ENCODE data around the gene NME9. TPM values are rescaled to one million over a fixed set of nuclear protein-coding genes. Genes with fewer than 3 reads are reported as not detected.

NME9 gene
- total RNA-seq, 4 donors from 2014 or later: not detected

- TF ChIP-seq EP300 (IDR thresholded peaks at IDR 0.05): no peak
- Histone ChIP-seq H3K27ac (no peak overlapping the region), H3K4me1 (no peaks in the 10 kb centered on the region), H3K9me3 (no peaks in the 10 kb centered on the region), H3K27me3 (no peaks in the 10 kb centered on the region), H3K36me3 (peaks cover 3 to 70% (median 19%) of the 10 kb centered on the region in 3 donors), H3K4me3 (no peak overlapping the region)
- WGBS, 2 donors: 95 to 97% methylated on average over 2 of the region's 2 CpGs
- no peak for DNase-seq (ENCODE audit: low spot score in 2 of 2)
Observed at GRCh38 chr3:138282836-138283235, 46.8 kb downstream of the NME9 start.

- Histone ChIP-seq H3K36me3 (peaks cover 3 to 68% (median 19%) of the 10 kb centered on the region in 3 donors), H3K9me3 (no peaks in the 10 kb centered on the region), H3K4me3 (no peak overlapping the region), H3K27ac (no peak overlapping the region), H3K27me3 (no peaks in the 10 kb centered on the region), H3K4me1 (no peaks in the 10 kb centered on the region)
- TF ChIP-seq CTCF (IDR thresholded peaks at IDR 0.05) (no peak), POLR2A (IDR thresholded peaks at IDR 0.05) (no peak), EP300 (IDR thresholded peaks at IDR 0.05) (no peak)
- 94 to 98% methylated on average over 3 of the region's 3 CpGs for WGBS, 2 donors
- no peak for DNase-seq (ENCODE audit: low spot score in 2 of 2)
Observed at GRCh38 chr3:138281561-138281960, 48.1 kb downstream of the NME9 start.

GRCh38 chr3:138271189-138271794, 58.4 kb downstream of the NME9 start:
- H3K4me3 ChIP-seq: no peak overlapping the region
- TF ChIP-seq EP300 (IDR thresholded peaks at IDR 0.05): no peak
- no peak for TF ChIP-seq CTCF (IDR thresholded peaks at IDR 0.05)
- TF ChIP-seq POLR2A (IDR thresholded peaks at IDR 0.05): no peak
- WGBS, 2 donors: 93 to 95% methylated on average over 2 of the region's 2 CpGs
- no peak for DNase-seq (ENCODE audit: low spot score in 2 of 2)
- H3K27ac ChIP-seq: no peak overlapping the region
- H3K4me1 ChIP-seq: no peaks in the 10 kb centered on the region
- no peaks in the 10 kb centered on the region for H3K9me3 ChIP-seq
- H3K27me3 ChIP-seq: no peaks in the 10 kb centered on the region
- H3K36me3 ChIP-seq: peaks cover 0 to 84% (median 7%) of the 10 kb centered on the region in 3 donors

- no peak for DNase-seq (ENCODE audit: low spot score in 2 of 2)
- WGBS, 2 donors: 89 to 93% methylated on average over 2 of the region's 2 CpGs
- peaks cover 0 to 84% (median 7%) of the 10 kb centered on the region in 3 donors for H3K36me3 ChIP-seq
Observed at GRCh38 chr3:138270245-138270644, 59.4 kb downstream of the NME9 start.

GRCh38 chr3:138267083-138267482, 62.6 kb downstream of the NME9 start:
- no peak overlapping the region for H3K4me3 ChIP-seq
- WGBS, 2 donors: 98% methylated on average over 3 of the region's 3 CpGs
- H3K27me3 ChIP-seq: no peaks in the 10 kb centered on the region
- H3K36me3 ChIP-seq: peaks cover 0 to 75% (median 0%) of the 10 kb centered on the region in 3 donors
- TF ChIP-seq POLR2A (IDR thresholded peaks at IDR 0.05): no peak
- no peak for TF ChIP-seq CTCF (IDR thresholded peaks at IDR 0.05)
- no peak for TF ChIP-seq EP300 (IDR thresholded peaks at IDR 0.05)
- H3K27ac ChIP-seq: no peak overlapping the region
- DNase-seq (ENCODE audit: low spot score in 2 of 2): no peak
- H3K9me3 ChIP-seq: no peaks in the 10 kb centered on the region
- no peaks in the 10 kb centered on the region for H3K4me1 ChIP-seq

More at GRCh38 chr3:138270245-138270644, 59.4 kb downstream of the NME9 start:
- no peak overlapping the region for H3K27ac ChIP-seq
- no peaks in the 10 kb centered on the region for H3K9me3 ChIP-seq
- H3K4me1 ChIP-seq: no peaks in the 10 kb centered on the region
- TF ChIP-seq EP300 (IDR thresholded peaks at IDR 0.05): no peak
- TF ChIP-seq POLR2A (IDR thresholded peaks at IDR 0.05): no peak
- no peak for TF ChIP-seq CTCF (IDR thresholded peaks at IDR 0.05)
- H3K4me3 ChIP-seq: no peak overlapping the region
- H3K27me3 ChIP-seq: no peaks in the 10 kb centered on the region

Measured in tibial nerve (tissue), 4 donors.